Caco-2 (cell line): ENCODE results near the gene IFNA7. TPM values are rescaled to one million over a fixed set of nuclear protein-coding genes. Genes with fewer than 3 reads are reported as not detected.
"Not testable (repeated sequence)": the region's sequence is repeated elsewhere in the genome, so short reads cannot be mapped to it uniquely, and the experiment has no call there.

Experiments
- BruUV-seq: library from RNA; stranded (reverse); fragments of 400-500 nt; replicated peaks from 2 replicates; lab custom pipeline; 2021; lab: Mats Ljungman, UMichigan
- CTCF ChIA-PET: fragments of 300-600 bp; sonication (Branson Sonifier 250); formaldehyde crosslinking; loops from one replicate; lab custom pipeline; 2022; ENCODE audit warnings: antibody characterized with exemption; lab: Charles Lee
- POLR2A ChIA-PET: fragments of 300-600 bp; sonication (Branson Sonifier 250); formaldehyde crosslinking; loops from one replicate; lab custom pipeline; 2022; ENCODE audit warnings: antibody characterized with exemption; lab: Charles Lee
- DNase-seq, 2 experiments: peaks; one replicate each; pipeline versions ENCODE4 v3.0.0 to v3.0.0-alpha.2; 2020 to 2022
- H3K27me3 ChIP-seq: replicated peaks from 2 replicates; pipeline ENCODE4 v1.6.0; 2011; ENCODE audit warnings: low read length; ENCODE audit not compliant: control insufficient read depth, insufficient read depth
- H3K36me3 ChIP-seq: 2 replicates; pipeline ENCODE4 v1.5.1; 2011; ENCODE audit warnings: low read length; ENCODE audit not compliant: control insufficient read depth, insufficient read depth
- H3K4me1 ChIP-seq: fragments of 250-450 bp; sonication (Bioruptor Pico); 2 replicates; pipeline ENCODE4 v1.5.1; 2020; ENCODE audit warnings: mild to moderate bottlenecking
- H3K4me3 ChIP-seq: 2 replicates; pipeline ENCODE4 v1.5.1; 2011; ENCODE audit warnings: low read depth, mild to moderate bottlenecking, control low read depth, low read length
- H3K9me3 ChIP-seq: fragments of 250-450 bp; sonication (Bioruptor Pico); 2 replicates; pipeline ENCODE4 v1.5.1; 2020; ENCODE audit warnings: mild to moderate bottlenecking, moderate library complexity
- H3K27ac Mint-ChIP-seq: one replicate; pipeline ENCODE4 v1.8.0; 2022; ENCODE audit warnings: mixed read lengths; ENCODE audit not compliant: unreplicated experiment
- H3K27me3 Mint-ChIP-seq: one replicate; pipeline ENCODE4 v1.8.0; 2022; ENCODE audit warnings: mixed read lengths; ENCODE audit not compliant: insufficient read depth, unreplicated experiment
- H3K36me3 Mint-ChIP-seq: one replicate; pipeline ENCODE4 v1.8.0; 2022; ENCODE audit warnings: mild to moderate bottlenecking, mixed read lengths; ENCODE audit not compliant: insufficient read depth, unreplicated experiment
- H3K4me1 Mint-ChIP-seq: one replicate; pipeline ENCODE4 v1.8.0; 2022; ENCODE audit warnings: low read depth, mixed read lengths; ENCODE audit not compliant: unreplicated experiment
- H3K4me3 Mint-ChIP-seq: one replicate; pipeline ENCODE4 v1.8.0; 2022; ENCODE audit warnings: mild to moderate bottlenecking, moderate library complexity, mixed read lengths; ENCODE audit not compliant: unreplicated experiment
- H3K9me3 Mint-ChIP-seq: one replicate; pipeline ENCODE4 v1.8.0; 2022; ENCODE audit warnings: mixed read lengths; ENCODE audit not compliant: unreplicated experiment
- CTCF ChIP-seq, 2 experiments: fragments of 200-600 bp in 1 of 2; IDR thresholded peaks; 1 replicate in 1 of 2; 2 replicates in 1 of 2; pipeline versions ENCODE4 v1.5.1 to v1.8.0; 2011 to 2022; ENCODE audit warnings: antibody characterized with exemption in 1 of 2, control low read depth in 1 of 2, inconsistent platforms in 1 of 2, low read depth in 1 of 2, low read length in 1 of 2, mild to moderate bottlenecking in 1 of 2, moderate library complexity in 1 of 2; ENCODE audit not compliant: insufficient read depth in 1 of 2, severe bottlenecking in 1 of 2, unreplicated experiment in 1 of 2
- intact Hi-C: fragments of 100-400 bp; cut with micrococcal nuclease; formaldehyde crosslinking; loops from one replicate; pipeline ENCODE4 v1.10.0; 2022; ENCODE audit not compliant: unreplicated experiment
- total RNA-seq: library from RNA; stranded (reverse); gene quantifications from 2 replicates; pipeline ENCODE4 v1.2.3, GENCODE V29; 2022

IFNA7 gene
- total RNA-seq, 1 experiment from 2014 or later = not detected

GRCh38 chr9:21235468-21236359 lies 33.7 kb upstream of the IFNA7 start:
- BruUV-seq, H3K36me3 Mint-ChIP-seq, H3K36me3 ChIP-seq, POLR2A ChIA-PET, H3K9me3 ChIP-seq, H3K4me1 ChIP-seq, H3K4me3 Mint-ChIP-seq, H3K27me3 ChIP-seq, H3K4me3 ChIP-seq, H3K4me1 Mint-ChIP-seq, H3K9me3 Mint-ChIP-seq, H3K27ac Mint-ChIP-seq: not testable (repeated sequence)
- intact Hi-C loops = loop anchor here (5.0 kb wide), 1 partner anchor 552 kb away; no protein-coding TSS in a partner anchor
- peak in 1 of 2 experiments; percentile 14 for DNase-seq
- CTCF ChIA-PET = interaction anchor here (0.6 to 1.3 kb wide), 6 partner anchors 16 to 220 kb away, joined by 3 to 6 read pairs (median 4); no protein-coding TSS in a partner anchor
- H3K27me3 Mint-ChIP-seq = peaks cover 11% of the 10 kb centered on the region
- TF ChIP-seq CTCF (IDR thresholded peaks at IDR 0.05; ENCODE audit: insufficient read depth in 1 of 2, low read depth in 1 of 2, low read length in 1 of 2, severe bottlenecking in 1 of 2, unreplicated experiment in 1 of 2) = peak in 1 of 2 experiments; percentile 55

GRCh38 chr9:21234153-21234687 lies 32.2 kb upstream of the IFNA7 start:
- Mint-ChIP-seq H3K4me1 (no peaks in the 10 kb centered on the region), H3K27ac (no peak overlapping the region), H3K4me3 (no peak overlapping the region), H3K9me3 (no peaks in the 10 kb centered on the region), H3K36me3 (no peaks in the 10 kb centered on the region), H3K27me3 (peaks cover 11% of the 10 kb centered on the region)
- BruUV-seq = no TSS peak
- CTCF ChIA-PET = no interaction called here
- H3K9me3 ChIP-seq = no peaks in the 10 kb centered on the region
- no peaks in the 10 kb centered on the region for H3K4me1 ChIP-seq
- no peak for DNase-seq
- H3K36me3 ChIP-seq = no peaks in the 10 kb centered on the region
- intact Hi-C loops = no loop called here
- no peak for TF ChIP-seq CTCF (IDR thresholded peaks at IDR 0.05; ENCODE audit: insufficient read depth in 1 of 2, low read depth in 1 of 2, low read length in 1 of 2, severe bottlenecking in 1 of 2, unreplicated experiment in 1 of 2)
- no peak overlapping the region for H3K4me3 ChIP-seq
- no peaks in the 10 kb centered on the region for H3K27me3 ChIP-seq
- POLR2A ChIA-PET = no interaction called here

GRCh38 chr9:21233258-21233657 lies 31.3 kb upstream of the IFNA7 start:
- CTCF ChIA-PET = no interaction called here
- BruUV-seq = no TSS peak

More at GRCh38 chr9:21233258-21233657, 31.3 kb upstream of the IFNA7 start:
- intact Hi-C loops = no loop called here
- H3K27me3 Mint-ChIP-seq = peaks cover 7% of the 10 kb centered on the region
- no peak for DNase-seq
- Histone ChIP-seq H3K4me3 (no peak overlapping the region), H3K36me3 (no peaks in the 10 kb centered on the region), H3K4me1 (no peaks in the 10 kb centered on the region), H3K27me3 (no peaks in the 10 kb centered on the region), H3K9me3 (no peaks in the 10 kb centered on the region)
- no peaks in the 10 kb centered on the region for H3K4me1 Mint-ChIP-seq
- no peak for TF ChIP-seq CTCF (IDR thresholded peaks at IDR 0.05; ENCODE audit: insufficient read depth in 1 of 2, low read depth in 1 of 2, low read length in 1 of 2, severe bottlenecking in 1 of 2, unreplicated experiment in 1 of 2)
- no peaks in the 10 kb centered on the region for H3K9me3 Mint-ChIP-seq
- POLR2A ChIA-PET = no interaction called here
- H3K36me3 Mint-ChIP-seq = no peaks in the 10 kb centered on the region
- H3K4me3 Mint-ChIP-seq = no peak overlapping the region
- H3K27ac Mint-ChIP-seq = no peak overlapping the region
